Activated T-helper 1 cell treated with Interleukin-2 at 50 U/mL for 16 hours (primary cell): ENCODE data around the gene CDKL5.
"Not testable (repeated sequence)": the region's sequence is repeated elsewhere in the genome, so short reads cannot be mapped to it uniquely, and the experiment has no call there.

Experiments used
- DNase-seq: peaks from one replicate; pipeline ENCODE4 v3.0.0-alpha.2; 2020; ENCODE audit warnings: low read depth

The CDKL5 gene

GRCh38 chrX:18425199-18426003 lies at the start of gene CDKL5:
CDKL5 (plus strand) TSS chrX:18425608; CDS start chrX:18507097, 81,489 bp downstream.
- peak; percentile 89 for DNase-seq

GRCh38 chrX:18377796-18378195 lies 47.6 kb upstream of the CDKL5 start:
- no peak for DNase-seq

GRCh38 chrX:18389966-18390365 lies 35.4 kb upstream of the CDKL5 start:
- DNase-seq: no peak

- peak; percentile 39 for DNase-seq
Measured at GRCh38 chrX:18390941-18391538, 34.4 kb upstream of the CDKL5 start.

GRCh38 chrX:18394477-18394876 lies 30.9 kb upstream of the CDKL5 start:
- no peak for DNase-seq

- DNase-seq: no peak
Measured at GRCh38 chrX:18401848-18402213, 23.6 kb upstream of the CDKL5 start.

GRCh38 chrX:18406531-18407266 lies 18.7 kb upstream of the CDKL5 start:
- DNase-seq: no peak

GRCh38 chrX:18410038-18410437 lies 15.4 kb upstream of the CDKL5 start:
- no peak for DNase-seq

GRCh38 chrX:18415386-18415785 lies 10.0 kb upstream of the CDKL5 start:
- no peak for DNase-seq

- no peak for DNase-seq
Measured at GRCh38 chrX:18422325-18422724, 3.1 kb upstream of the CDKL5 start.

GRCh38 chrX:18422886-18423285 lies 2.5 kb upstream of the CDKL5 start:
- DNase-seq: no peak

- DNase-seq: peak; percentile 0
Measured at GRCh38 chrX:18424482-18425198, 768 bp upstream of the CDKL5 start.

GRCh38 chrX:18426004-18426320 lies 554 bp downstream of the CDKL5 start:
- DNase-seq: no peak

- DNase-seq: no peak
Measured at GRCh38 chrX:18428006-18428405, 2.6 kb downstream of the CDKL5 start.

GRCh38 chrX:18433288-18433687 lies 7.9 kb downstream of the CDKL5 start:
- not testable (repeated sequence) for DNase-seq

GRCh38 chrX:18434896-18435295 lies 9.5 kb downstream of the CDKL5 start:
- DNase-seq: no peak

GRCh38 chrX:18436017-18436416 lies 10.6 kb downstream of the CDKL5 start:
- DNase-seq: no peak

- no peak for DNase-seq
Measured at GRCh38 chrX:18440835-18441234, 15.4 kb downstream of the CDKL5 start.

GRCh38 chrX:18441780-18442367 lies 16.5 kb downstream of the CDKL5 start:
- DNase-seq: no peak

GRCh38 chrX:18448416-18448815 lies 23.0 kb downstream of the CDKL5 start:
- DNase-seq: no peak

GRCh38 chrX:18449236-18449635 lies 23.8 kb downstream of the CDKL5 start:
- DNase-seq: no peak

GRCh38 chrX:18455384-18455783 lies 30.0 kb downstream of the CDKL5 start:
- DNase-seq: no peak
